H1 (cell line): ENCODE measurements around the gene ATP5MC2. TPM values are rescaled to one million over a fixed set of nuclear protein-coding genes. Genes with fewer than 3 reads are reported as not detected.
"Not testable (repeated sequence)": the region's sequence is repeated elsewhere in the genome, so short reads cannot be mapped to it uniquely, and the experiment has no call there.

Experiments used
- CTCF ChIA-PET: fragments of 300-600 bp; sonication (Branson Sonifier 250); formaldehyde crosslinking; loops from one replicate; lab custom pipeline; 2021; ENCODE audit not compliant: partially characterized antibody; lab: Charles Lee
- POLR2A ChIA-PET: fragments of 300-600 bp; sonication (Branson Sonifier 250); formaldehyde crosslinking; loops from one replicate; lab custom pipeline; 2021; ENCODE audit warnings: inconsistent platforms; ENCODE audit not compliant: partially characterized antibody; lab: Charles Lee
- DNase-seq, 2 experiments: peaks; one replicate each; pipeline versions ENCODE4 v3.0.0 to v3.0.0-alpha.2; 2010 to 2022; ENCODE audit warnings: low spot score in 2 of 2, low read depth in 1 of 2, mixed read lengths in 1 of 2
- FAIRE-seq: peaks from 2 replicates; lab custom pipeline; 2011; peaks lifted over from hg19 to GRCh38; lab: Jason Lieb, UNC
- H2AFZ ChIP-seq: 2 replicates; pipeline ENCODE4 v1.8.1; 2012; ENCODE audit warnings: low read length, inconsistent platforms
- H2AK5ac ChIP-seq: 2 replicates; pipeline ENCODE4 v1.6.1; 2013; ENCODE audit warnings: low read depth, low read length
- H2BK120ac ChIP-seq: replicated peaks from 2 replicates; pipeline ENCODE3; 2013; ENCODE audit warnings: low read depth, low read length, inconsistent platforms
- H2BK12ac ChIP-seq: 2 replicates; pipeline ENCODE4 v1.6.1; 2013; ENCODE audit warnings: low read depth, low read length
- H2BK15ac ChIP-seq: 2 replicates; pipeline ENCODE4 v1.6.1; 2013; ENCODE audit warnings: low read length
- H2BK20ac ChIP-seq: 2 replicates; pipeline ENCODE4 v1.6.1; 2013; ENCODE audit warnings: low read length
- H2BK5ac ChIP-seq: 2 replicates; pipeline ENCODE4 v1.6.1; 2013; ENCODE audit warnings: low read depth, low read length
- H3K14ac ChIP-seq: 2 replicates; pipeline ENCODE4 v1.6.1; 2013; ENCODE audit warnings: inconsistent platforms; ENCODE audit not compliant: insufficient read length
- H3K18ac ChIP-seq: 2 replicates; pipeline ENCODE4 v1.6.1; 2013; ENCODE audit warnings: low read length; ENCODE audit errors: extremely low read depth
- H3K23ac ChIP-seq: 2 replicates; pipeline ENCODE4 v1.6.1; 2013; ENCODE audit warnings: inconsistent platforms; ENCODE audit not compliant: insufficient read length
- H3K23me2 ChIP-seq: 2 replicates; pipeline ENCODE4 v1.6.1; 2013; ENCODE audit warnings: low read depth, low read length
- H3K27ac ChIP-seq: 2 replicates; pipeline ENCODE4 v1.6.1; 2011; ENCODE audit warnings: low read depth, low read length, inconsistent platforms
- H3K27me3 ChIP-seq, 4 experiments: replicated peaks in 1 of 4; 1 replicate in 1 of 4; 2 replicates in 3 of 4; pipeline versions ENCODE4 v1.6.1 to v1.8.1; 2011 to 2013; ENCODE audit warnings: low read length in 3 of 4, mild to moderate bottlenecking in 3 of 4, inconsistent platforms in 2 of 4, mixed read lengths in 2 of 4, moderate library complexity in 1 of 4; ENCODE audit not compliant: control insufficient read depth in 3 of 4, insufficient read depth in 3 of 4; ENCODE audit errors: extremely low read depth in 1 of 4
- H3K36me3 ChIP-seq, 4 experiments: 2 replicates each; pipeline versions ENCODE4 v1.6.1 to v1.8.1; 2011 to 2013; ENCODE audit warnings: mild to moderate bottlenecking in 4 of 4, low read length in 3 of 4, moderate library complexity in 2 of 4, control low read depth in 1 of 4, inconsistent platforms in 1 of 4; ENCODE audit not compliant: insufficient read depth in 4 of 4, control insufficient read depth in 2 of 4
- H3K4ac ChIP-seq: replicated peaks from 2 replicates; pipeline ENCODE3; 2013; ENCODE audit warnings: low read length, low read depth, mixed read lengths, inconsistent platforms; ENCODE audit not compliant: insufficient read length
- H3K4me1 ChIP-seq, 4 experiments: replicated peaks in 1 of 4; 1 replicate in 1 of 4; 2 replicates in 3 of 4; pipeline versions ENCODE4 v1.6.1 to v1.8.1; 2011 to 2013; ENCODE audit warnings: low read length in 3 of 4, inconsistent platforms in 2 of 4, mixed read lengths in 1 of 4; ENCODE audit not compliant: insufficient read depth in 4 of 4, control insufficient read depth in 3 of 4
- H3K4me2 ChIP-seq, 2 experiments: 2 replicates each; pipeline versions ENCODE4 v1.6.1 to v1.8.1; 2011 to 2013; ENCODE audit warnings: low read depth in 2 of 2, low read length in 2 of 2, control low read depth in 1 of 2, inconsistent platforms in 1 of 2, mild to moderate bottlenecking in 1 of 2; ENCODE audit not compliant: insufficient read depth in 1 of 2
- H3K4me3 ChIP-seq, 4 experiments: fragments of 200-600, 300-600 bp in 1 of 4; sonication (generic), shearing (Covaris generic), sonication (Bioruptor Twin) in 1 of 4; 2 replicates each; pipeline versions ENCODE4 v1.5.1 to v1.8.1; 2011 to 2016; ENCODE audit warnings: low read length in 4 of 4, low read depth in 3 of 4, control low read depth in 2 of 4, inconsistent platforms in 2 of 4, mild to moderate bottlenecking in 2 of 4, mixed read lengths in 1 of 4, moderate library complexity in 1 of 4; ENCODE audit not compliant: insufficient read depth in 2 of 4; ENCODE audit errors: extremely low read depth in 1 of 4
- H3K56ac ChIP-seq: replicated peaks from 2 replicates; pipeline ENCODE3; 2013; ENCODE audit warnings: low read depth, mild to moderate bottlenecking, mixed read lengths, low read length, inconsistent platforms; ENCODE audit not compliant: insufficient read length
- H3K79me1 ChIP-seq: 2 replicates; pipeline ENCODE4 v1.6.1; 2013; ENCODE audit warnings: low read depth, low read length, control low read depth
- H3K79me2 ChIP-seq, 2 experiments: 2 replicates each; pipeline versions ENCODE4 v1.6.1 to v1.8.1; 2012 to 2013; ENCODE audit warnings: low read length in 2 of 2, mild to moderate bottlenecking in 2 of 2, inconsistent platforms in 1 of 2; ENCODE audit not compliant: insufficient read depth in 2 of 2, control insufficient read depth in 1 of 2
- H3K9ac ChIP-seq, 4 experiments: replicated peaks in 1 of 4; 1 replicate in 1 of 4; 2 replicates in 3 of 4; pipeline versions ENCODE4 v1.6.1 to v1.8.1; 2011 to 2013; ENCODE audit warnings: low read depth in 3 of 4, low read length in 3 of 4, control low read depth in 2 of 4, mild to moderate bottlenecking in 2 of 4, moderate library complexity in 2 of 4, inconsistent platforms in 1 of 4; ENCODE audit errors: extremely low read depth in 1 of 4
- H3K9me3 ChIP-seq, 2 experiments: 2 replicates each; pipeline versions ENCODE4 v1.6.1 to v1.8.1; 2012 to 2013; ENCODE audit warnings: mild to moderate bottlenecking in 2 of 2, moderate library complexity in 2 of 2, control low read depth in 1 of 2, inconsistent platforms in 1 of 2, low read depth in 1 of 2, low read length in 1 of 2, mixed read lengths in 1 of 2; ENCODE audit not compliant: insufficient read depth in 2 of 2
- H4K20me1 ChIP-seq, 2 experiments: replicated peaks in 1 of 2; 2 replicates each; pipeline versions ENCODE3 to v1.8.1; 2011 to 2013; ENCODE audit warnings: inconsistent platforms in 2 of 2, low read length in 2 of 2, mild to moderate bottlenecking in 1 of 2; ENCODE audit not compliant: insufficient read depth in 2 of 2, control insufficient read depth in 1 of 2
- H4K5ac ChIP-seq: 2 replicates; pipeline ENCODE4 v1.6.1; 2013; ENCODE audit warnings: low read length, low read depth, mixed read lengths, inconsistent platforms; ENCODE audit not compliant: insufficient read length
- H4K8ac ChIP-seq: 2 replicates; pipeline ENCODE4 v1.8.0; 2013; ENCODE audit warnings: mild to moderate bottlenecking, moderate library complexity, low read length, inconsistent platforms; ENCODE audit not compliant: insufficient read depth; ENCODE audit errors: extremely low read depth
- H4K91ac ChIP-seq: replicated peaks from 2 replicates; pipeline ENCODE3; 2013; ENCODE audit warnings: low read length, mixed read lengths, inconsistent platforms; ENCODE audit not compliant: insufficient read length
- WGBS, 2 experiments: shearing (Covaris generic) in 1 of 2; methylation state at CpG; one replicate each; pipeline versions ENCODE4 v1.1.6 to v1.1.7; 2013 to 2015; ENCODE audit warnings: low lambda C conversion rate in 2 of 2, mixed read lengths in 2 of 2, inconsistent platforms in 1 of 2, low coverage in 1 of 2, missing lambda C conversion rate in 1 of 2; ENCODE audit not compliant: insufficient replicate concordance in 2 of 2, insufficient coverage in 1 of 2, insufficient read length in 1 of 2; ENCODE audit errors: extremely low coverage in 1 of 2, missing lambda C conversion rate in 1 of 2; 5-methylcytosine and 5-hydroxymethylcytosine counted together
- polyA plus RNA-seq, 7 experiments: library from polyadenylated mRNA; depleted of rRNA in 3 of 7; stranded (reverse) in 5 of 7; unstranded in 2 of 7; fragments of >200 nt in 5 of 7; fragments of 200-250 nt in 2 of 7; gene quantifications; 1 replicate in 5 of 7; 2 replicates in 1 of 7; 4 replicates in 1 of 7; pipeline versions ENCODE4 v1.2.1 to v1.2.3, GENCODE V29; 2011 to 2013; ENCODE audit warnings: missing spikeins in 2 of 7, mixed read lengths in 2 of 7
- total RNA-seq: library from RNA; stranded (reverse); fragmentation: NEBNext Ultra II Directional; extraction: Animal tissue kit (Norgen Biotek cat#: 25700); gene quantifications from 2 replicates; pipeline ENCODE4 v1.2.1, GENCODE V29; 2021

ATP5MC2 gene
- total and polyA plus RNA-seq, 2 of the 8 experiments (the other 6 are each of a cell fraction or from before 2014, with no cell fraction given), result 408 to 952 TPM

GRCh38 chr12:53680061-53680460 lies 4.2 kb upstream of the ATP5MC2 start:
- H3K4ac ChIP-seq, H3K27ac ChIP-seq, H3K56ac ChIP-seq, H4K20me1 ChIP-seq, H3K4me3 ChIP-seq, H2BK20ac ChIP-seq, H3K27me3 ChIP-seq, H3K79me1 ChIP-seq, H2BK120ac ChIP-seq, H3K14ac ChIP-seq, FAIRE-seq, H3K23ac ChIP-seq, H4K8ac ChIP-seq, DNase-seq, H3K9ac ChIP-seq, H3K23me2 ChIP-seq, H3K79me2 ChIP-seq, H4K5ac ChIP-seq, H2BK12ac ChIP-seq, H2BK5ac ChIP-seq, H2AFZ ChIP-seq, H3K4me2 ChIP-seq, H3K9me3 ChIP-seq, H2BK15ac ChIP-seq, H3K18ac ChIP-seq, H3K36me3 ChIP-seq, H4K91ac ChIP-seq, H2AK5ac ChIP-seq: not testable (repeated sequence)
- CTCF ChIA-PET, result interaction anchor here (1.0 to 1.9 kb wide), 3 partner anchors 14 to 328 kb away, joined by 3 to 6 read pairs (median 6); no protein-coding TSS in a partner anchor
- POLR2A ChIA-PET, result interaction anchor here (6.3 to 13.5 kb wide), 2 partner anchors 10 to 18 kb away, joined by 109 to 246 read pairs; no protein-coding TSS in a partner anchor
- H3K4me1 ChIP-seq, result peaks cover 2 to 12% (median 7%) of the 10 kb centered on the region in 4 experiments; a peak in 6 of 7 replicates
- WGBS, 2 experiments, result 84% methylated on average over 5 of the region's 5 CpGs; no CpG with 5 or more reads in 1 of the 2 experiments
